ENCODE measurements around the gene TAS1R1.

The TAS1R1 gene

DNA sequence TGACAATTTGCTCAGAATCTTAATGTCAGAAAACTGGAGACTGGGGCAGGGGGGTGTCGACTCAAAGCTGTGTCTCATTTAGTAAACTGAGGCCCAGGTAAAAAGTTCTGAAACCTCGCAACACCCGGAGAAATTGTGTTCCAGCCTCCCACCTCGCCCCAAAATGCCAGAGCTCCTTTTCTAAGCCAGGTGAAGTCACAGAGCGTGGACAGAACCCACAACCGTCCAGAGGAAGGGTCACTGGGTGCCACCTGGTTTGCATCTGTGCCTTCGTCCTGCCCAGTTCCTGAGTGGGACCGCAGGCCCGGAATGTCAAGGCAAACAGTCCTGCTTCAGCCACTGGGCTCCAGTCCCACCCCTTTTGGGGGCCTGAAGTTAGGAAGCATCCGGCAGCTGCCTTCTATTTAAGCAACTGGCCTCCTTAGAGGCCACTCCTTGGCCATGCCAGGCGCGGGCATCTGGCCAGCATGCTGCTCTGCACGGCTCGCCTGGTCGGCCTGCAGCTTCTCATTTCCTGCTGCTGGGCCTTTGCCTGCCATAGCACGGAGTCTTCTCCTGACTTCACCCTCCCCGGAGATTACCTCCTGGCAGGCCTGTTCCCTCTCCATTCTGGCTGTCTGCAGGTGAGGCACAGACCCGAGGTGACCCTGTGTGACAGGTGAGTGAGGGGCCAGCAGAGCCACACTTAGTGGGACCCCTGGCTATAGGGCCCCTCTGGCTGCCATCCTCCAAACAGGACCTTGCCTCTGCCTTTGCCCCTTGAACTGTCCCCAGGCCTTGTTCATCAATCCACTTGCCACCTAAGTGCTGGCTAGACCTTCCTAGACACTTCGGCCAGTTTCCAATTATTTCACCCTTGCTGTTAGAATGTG, at the start of gene TAS1R1:
Gene TAS1R1 (plus strand): TSS at position 401 of the 872 bp plus-strand sequence. CDS start 67 bp downstream, at position 468.
- TF ChIP-seq CTCF (IDR thresholded peaks at IDR 0.05; ENCODE audit: insufficient read depth, missing control alignments): no peak
- no peak for FAIRE-seq
- DNase-seq (ENCODE audit: insufficient read length, low spot score): no peak

- DNase-seq (ENCODE audit: insufficient read length, low spot score) (no peak), FAIRE-seq (no peak)
- TF ChIP-seq CTCF (IDR thresholded peaks at IDR 0.05; ENCODE audit: insufficient read depth, missing control alignments): no peak
Observed at GRCh38 chr1:6505367-6506209, 49.5 kb upstream of the TAS1R1 start.

DNA sequence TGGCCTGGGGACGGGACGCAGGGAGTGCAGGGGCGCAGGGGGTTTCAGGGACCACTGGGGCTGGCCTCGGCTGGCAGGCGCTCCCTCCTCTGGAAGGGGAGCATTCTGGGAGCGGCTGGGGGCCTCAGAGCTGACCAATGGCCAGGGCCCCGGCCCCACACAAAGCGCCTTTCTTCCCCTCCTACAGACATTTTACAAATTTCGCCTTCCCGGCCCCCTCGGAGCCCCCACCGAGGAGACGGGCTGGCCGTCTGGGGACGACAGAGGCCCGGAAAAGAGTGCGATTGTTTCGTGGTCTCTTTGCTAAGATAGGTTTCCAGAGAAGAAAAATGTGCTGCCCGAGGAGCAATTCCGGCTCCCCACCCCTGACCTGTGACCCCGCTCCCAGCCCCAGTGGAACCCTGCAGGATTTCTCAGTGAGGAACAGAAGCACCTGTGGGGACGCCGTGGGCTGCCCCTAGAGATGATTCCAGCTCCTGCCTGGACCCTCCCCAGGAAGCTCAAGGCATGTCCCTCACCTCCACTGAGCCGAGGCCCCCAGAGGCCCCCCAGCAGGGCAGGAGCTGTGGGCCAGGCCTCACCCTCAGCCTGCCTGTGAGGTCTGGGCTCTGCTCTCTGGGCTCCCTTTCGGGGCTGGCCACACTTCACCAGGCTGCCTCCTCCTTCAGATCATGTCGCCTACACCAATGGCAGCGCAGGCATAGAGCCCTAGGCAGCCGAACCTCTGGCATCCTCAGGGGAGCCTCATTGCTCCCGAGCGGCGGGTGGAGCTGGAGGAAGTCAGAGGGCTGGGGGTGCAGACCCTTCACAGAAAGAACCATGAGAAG, 48.7 kb upstream of the TAS1R1 start:
- TF ChIP-seq CTCF (IDR thresholded peaks at IDR 0.05; ENCODE audit: insufficient read depth, missing control alignments): no peak
- FAIRE-seq: no peak
- no peak for DNase-seq (ENCODE audit: insufficient read length, low spot score)

GRCh38 chr1:6507037-6507428, 48.1 kb upstream of the TAS1R1 start:
- FAIRE-seq (no peak), DNase-seq (ENCODE audit: insufficient read length, low spot score) (no peak)
- no peak for TF ChIP-seq CTCF (IDR thresholded peaks at IDR 0.05; ENCODE audit: insufficient read depth, missing control alignments)

DNA sequence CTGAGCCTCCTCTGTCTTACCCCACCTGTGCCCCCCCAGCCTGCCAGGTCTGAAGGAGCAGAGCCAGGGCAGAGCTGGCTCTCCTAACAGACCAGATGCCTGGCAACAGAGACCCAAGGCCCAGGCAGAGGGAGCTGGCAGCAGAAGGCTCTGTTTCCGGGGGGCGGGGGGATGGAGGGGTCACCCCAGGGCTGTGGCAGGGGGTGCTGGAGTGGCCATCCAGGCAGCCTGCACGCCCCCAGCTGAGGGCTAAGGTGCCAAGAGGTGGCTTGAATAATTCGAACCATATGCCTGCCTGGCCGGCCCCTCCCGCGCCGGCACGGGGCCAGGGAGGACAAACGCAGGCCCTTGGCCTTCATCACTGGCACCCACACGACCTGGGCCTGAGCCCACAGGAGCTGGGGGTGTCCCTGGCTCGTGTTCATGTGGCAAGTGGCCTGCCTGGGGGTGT, 47.6 kb upstream of the TAS1R1 start:
- FAIRE-seq (no peak), DNase-seq (ENCODE audit: insufficient read length, low spot score) (no peak)
- TF ChIP-seq CTCF (IDR thresholded peaks at IDR 0.05; ENCODE audit: insufficient read depth, missing control alignments): no peak

DNA sequence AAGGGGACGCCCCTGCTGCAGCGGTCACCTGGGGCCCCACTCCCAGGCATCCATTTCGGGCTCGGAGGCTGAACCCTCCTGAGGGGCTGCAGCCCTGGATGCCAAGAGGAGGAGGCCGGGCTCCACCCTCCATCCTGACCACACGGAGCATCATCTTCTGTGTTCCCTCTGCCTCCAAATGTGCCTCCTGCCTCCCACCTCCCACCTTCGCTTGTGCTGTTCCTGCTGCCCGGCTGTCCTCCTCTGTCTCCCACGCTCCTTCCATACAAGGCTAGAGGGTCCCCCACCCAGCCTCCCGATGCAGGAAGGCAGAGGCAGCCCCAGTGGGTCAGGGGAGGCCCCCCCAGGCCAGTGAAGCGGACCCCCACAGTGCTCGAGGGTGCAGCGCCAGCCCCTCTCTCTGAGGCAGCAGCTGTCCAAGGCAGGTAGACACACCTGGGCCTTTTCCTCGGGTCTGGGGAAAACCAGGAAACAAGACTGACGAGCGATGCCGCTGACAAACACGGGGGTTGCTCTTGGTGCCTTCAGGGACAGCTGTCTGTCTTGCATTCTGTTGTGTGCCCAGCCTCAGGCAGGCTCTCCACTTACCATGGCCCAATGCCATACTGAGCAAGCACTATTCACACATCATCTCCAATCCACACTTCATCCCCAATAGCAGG, 46.8 kb upstream of the TAS1R1 start:
- no peak for FAIRE-seq
- no peak for TF ChIP-seq CTCF (IDR thresholded peaks at IDR 0.05; ENCODE audit: insufficient read depth, missing control alignments)
- no peak for DNase-seq (ENCODE audit: insufficient read length, low spot score)

Measured in D721Med (cell line).